Tibial nerve (tissue), 4 donors: ENCODE results near the gene SUMO3. TPM values are rescaled to one million over a fixed set of nuclear protein-coding genes. Genes with fewer than 3 reads are reported as not detected.

Source experiments
- DNase-seq, 2 donors: peaks; one replicate each; pipeline ENCODE4 v3.0.0-alpha.2; 2019; ENCODE audit warnings: low spot score in 2 of 2
- H3K27ac ChIP-seq, 4 donors: fragments of 200-600 bp; sonication (generic) in 3 of 4; one replicate each; pipeline ENCODE4 v1.5.1; 2017 to 2019; ENCODE audit warnings: mild to moderate bottlenecking in 1 of 4
- H3K27me3 ChIP-seq, 2 donors: fragments of 200-600 bp; sonication (generic) in 1 of 2; one replicate each; pipeline versions ENCODE4 v1.5.1 to v1.6.0; 2017 to 2019
- H3K36me3 ChIP-seq, 3 donors: fragments of 200-600 bp; sonication (generic); one replicate each; pipeline ENCODE4 v1.5.1; 2018 to 2019
- H3K4me1 ChIP-seq, 4 donors: fragments of 200-600 bp; sonication (generic) in 3 of 4; one replicate each; pipeline ENCODE4 v1.5.1; 2017 to 2019
- H3K4me3 ChIP-seq, 4 donors: fragments of 200-600 bp; sonication (generic) in 3 of 4; one replicate each; pipeline ENCODE4 v1.5.1; 2017 to 2019; ENCODE audit warnings: mild to moderate bottlenecking in 1 of 4, moderate library complexity in 1 of 4
- H3K9me3 ChIP-seq, 4 donors: fragments of 200-600 bp; sonication (generic) in 3 of 4; one replicate each; pipeline ENCODE4 v1.5.1; 2017 to 2019
- EP300 ChIP-seq, 2 donors: sonication (generic); formaldehyde crosslinking; IDR thresholded peaks; one replicate each; pipeline ENCODE4 v1.6.1; 2017; ENCODE audit warnings: antibody characterized with exemption in 2 of 2, mild to moderate bottlenecking in 1 of 2
- POLR2A ChIP-seq, 2 donors: fragments of 450-650 bp; IDR thresholded peaks; one replicate each; pipeline ENCODE4 v1.6.1; 2017; ENCODE audit warnings: antibody characterized with exemption in 2 of 2, mild to moderate bottlenecking in 2 of 2, moderate library complexity in 2 of 2
- WGBS, 2 donors: methylation state at CpG; one replicate each; pipeline ENCODE4 v1.1.5; 2018; 5-methylcytosine and 5-hydroxymethylcytosine counted together
- total RNA-seq, 4 donors: library from RNA; depleted of rRNA; stranded (reverse); fragments of >200 nt; gene quantifications; one replicate each; pipeline ENCODE4 v1.1.0, GENCODE V29; 2016
- TF ChIP-seq, protein P1 (sequence below), 5 experiments: fragments of 200-600 bp in 3 of 5; fragments of 450-650 bp in 2 of 5; sonication (generic) in 3 of 5; IDR thresholded peaks; one replicate each; pipeline ENCODE4 v1.5.1; 2016 to 2019; ENCODE audit warnings: antibody characterized with exemption in 5 of 5, mild to moderate bottlenecking in 3 of 5, moderate library complexity in 2 of 5

SUMO3 gene
- total RNA-seq, 4 donors from 2014 or later = 59.9 to 70.8 (median 62.1) TPM

DNA sequence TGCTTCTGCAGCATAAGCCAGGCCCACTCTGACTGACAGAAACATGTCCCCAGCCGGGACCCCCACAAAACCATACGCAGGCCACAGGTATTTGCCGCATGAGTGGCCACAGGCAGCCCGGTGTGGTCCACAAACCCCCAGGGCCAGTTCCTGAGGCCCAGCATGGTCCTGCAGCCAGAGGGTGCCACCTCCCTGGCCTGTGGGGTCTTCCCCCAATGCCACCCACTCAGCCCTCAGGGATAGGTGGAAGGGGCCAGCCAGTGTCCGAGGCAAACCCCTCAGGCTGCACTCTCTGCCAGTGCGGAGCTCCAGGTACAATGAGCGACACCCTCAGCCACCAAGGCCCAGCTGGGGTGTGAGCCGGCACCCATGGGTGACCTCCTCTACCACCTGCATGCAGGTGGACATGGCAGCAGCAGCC is 59.7 kb downstream of the SUMO3 start:
- no peaks in the 10 kb centered on the region for H3K36me3 ChIP-seq
- peaks cover 0 to 36% (median 0%) of the 10 kb centered on the region in 4 donors for H3K9me3 ChIP-seq
- no peaks in the 10 kb centered on the region for H3K27me3 ChIP-seq
- H3K4me1 ChIP-seq = no peaks in the 10 kb centered on the region
- WGBS, 2 donors = 90 to 97% methylated on average over 5 to 8 of the region's 8 CpGs
- DNase-seq = no peak
- no peak overlapping the region for H3K27ac ChIP-seq
- TF ChIP-seq POLR2A (IDR thresholded peaks at IDR 0.05) (no peak), EP300 (IDR thresholded peaks at IDR 0.05) (no peak)
- TF ChIP-seq, protein P1, sequence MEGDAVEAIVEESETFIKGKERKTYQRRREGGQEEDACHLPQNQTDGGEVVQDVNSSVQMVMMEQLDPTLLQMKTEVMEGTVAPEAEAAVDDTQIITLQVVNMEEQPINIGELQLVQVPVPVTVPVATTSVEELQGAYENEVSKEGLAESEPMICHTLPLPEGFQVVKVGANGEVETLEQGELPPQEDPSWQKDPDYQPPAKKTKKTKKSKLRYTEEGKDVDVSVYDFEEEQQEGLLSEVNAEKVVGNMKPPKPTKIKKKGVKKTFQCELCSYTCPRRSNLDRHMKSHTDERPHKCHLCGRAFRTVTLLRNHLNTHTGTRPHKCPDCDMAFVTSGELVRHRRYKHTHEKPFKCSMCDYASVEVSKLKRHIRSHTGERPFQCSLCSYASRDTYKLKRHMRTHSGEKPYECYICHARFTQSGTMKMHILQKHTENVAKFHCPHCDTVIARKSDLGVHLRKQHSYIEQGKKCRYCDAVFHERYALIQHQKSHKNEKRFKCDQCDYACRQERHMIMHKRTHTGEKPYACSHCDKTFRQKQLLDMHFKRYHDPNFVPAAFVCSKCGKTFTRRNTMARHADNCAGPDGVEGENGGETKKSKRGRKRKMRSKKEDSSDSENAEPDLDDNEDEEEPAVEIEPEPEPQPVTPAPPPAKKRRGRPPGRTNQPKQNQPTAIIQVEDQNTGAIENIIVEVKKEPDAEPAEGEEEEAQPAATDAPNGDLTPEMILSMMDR (IDR thresholded peaks at IDR 0.05) = no peak
- H3K4me3 ChIP-seq = no peak overlapping the region

DNA sequence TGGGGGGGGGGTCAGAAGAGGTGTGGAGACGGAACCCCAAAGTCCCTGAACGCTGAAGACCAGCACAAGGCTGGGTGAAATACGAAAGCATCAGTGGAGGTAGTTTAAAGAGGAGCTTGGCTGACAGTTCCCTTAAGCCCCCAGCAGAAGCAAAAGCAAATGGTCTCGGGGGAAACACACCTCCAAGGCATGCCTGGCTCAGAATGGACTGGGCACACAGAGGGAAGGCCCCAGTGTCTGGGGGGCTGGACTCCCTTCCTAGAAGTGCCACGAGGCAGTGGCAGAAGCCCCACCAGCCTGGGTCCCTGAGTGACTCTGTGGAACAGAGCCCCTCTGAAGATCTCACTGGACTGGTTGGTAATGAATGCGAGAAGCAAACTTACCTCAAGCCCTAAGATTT is 60.1 kb downstream of the SUMO3 start:
- TF ChIP-seq, protein P1 (IDR thresholded peaks at IDR 0.05) = no peak
- no peak for TF ChIP-seq POLR2A (IDR thresholded peaks at IDR 0.05)
- TF ChIP-seq EP300 (IDR thresholded peaks at IDR 0.05) = no peak
- Histone ChIP-seq H3K4me1 (no peaks in the 10 kb centered on the region), H3K4me3 (no peak overlapping the region), H3K9me3 (peaks cover 0 to 36% (median 0%) of the 10 kb centered on the region in 4 donors), H3K36me3 (no peaks in the 10 kb centered on the region), H3K27ac (no peak overlapping the region), H3K27me3 (no peaks in the 10 kb centered on the region)
- 91% methylated on average over 5 to 6 of the region's 6 CpGs for WGBS, 2 donors
- DNase-seq = no peak

DNA sequence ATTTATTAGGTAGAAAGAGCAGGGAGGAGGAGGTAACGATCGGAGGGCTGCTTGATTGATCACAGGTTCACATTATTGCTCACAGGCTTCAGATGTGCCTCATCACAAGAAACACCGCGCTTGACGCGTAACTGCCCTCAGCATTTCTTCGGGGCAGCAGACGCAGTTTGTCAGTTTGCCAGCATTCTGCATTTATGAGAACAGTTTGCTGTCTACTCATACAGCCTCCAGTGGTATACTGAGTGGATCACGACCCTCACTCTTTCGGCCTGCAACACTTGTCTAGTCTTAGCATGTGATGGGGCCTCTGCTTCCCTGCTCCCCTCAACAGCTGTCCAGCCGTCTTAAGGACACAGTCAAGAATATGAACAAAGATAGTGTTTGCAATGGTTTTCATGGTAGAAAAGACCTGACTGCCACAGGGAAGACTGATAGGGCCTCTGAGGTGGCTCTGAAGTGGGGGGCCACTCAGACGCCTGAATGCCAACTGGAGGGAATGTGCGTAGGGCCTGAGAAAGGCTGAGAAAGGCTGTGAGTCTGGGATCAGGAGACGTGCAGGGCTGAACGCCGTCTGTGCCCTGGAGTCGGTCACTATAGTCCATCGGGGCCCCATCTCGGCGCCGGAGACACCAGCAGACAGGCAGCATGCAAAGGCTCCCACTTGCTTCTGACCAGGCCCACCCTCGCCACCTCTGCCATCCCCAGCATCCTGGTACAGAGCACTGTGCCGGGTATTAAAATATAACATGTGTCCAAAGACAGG is 61.3 kb downstream of the SUMO3 start:
- no peak for TF ChIP-seq EP300 (IDR thresholded peaks at IDR 0.05)
- TF ChIP-seq, protein P1 (IDR thresholded peaks at IDR 0.05) = no peak
- no peak for TF ChIP-seq POLR2A (IDR thresholded peaks at IDR 0.05)
- no peak for DNase-seq
- Histone ChIP-seq H3K36me3 (no peaks in the 10 kb centered on the region), H3K9me3 (peaks cover 0 to 36% (median 0%) of the 10 kb centered on the region in 4 donors), H3K4me1 (no peaks in the 10 kb centered on the region), H3K4me3 (no peak overlapping the region), H3K27me3 (peaks cover 0 to 3% of the 10 kb centered on the region in 2 donors), H3K27ac (no peak overlapping the region)
- WGBS, 2 donors = 88 to 90% methylated on average over 23 of the region's 23 CpGs

Other genes with a start within 250 kb of the SUMO3 start
- gene KRTAP10-4, start 244.3 kb downstream of the SUMO3 start, total RNA-seq = not detected
- gene KRTAP10-5, start 237.5 kb downstream of the SUMO3 start, total RNA-seq = not detected
- not detected for gene KRTAP10-6, start 225.6 kb downstream of the SUMO3 start, total RNA-seq
- gene KRTAP10-7, start 217.5 kb downstream of the SUMO3 start, total RNA-seq = not detected
- not detected for gene KRTAP10-8, start 206.0 kb downstream of the SUMO3 start, total RNA-seq
- not detected for gene KRTAP10-9, start 191.0 kb downstream of the SUMO3 start, total RNA-seq
- gene KRTAP10-10, start 180.7 kb downstream of the SUMO3 start, total RNA-seq = not detected
- not detected for gene KRTAP10-11, start 171.6 kb downstream of the SUMO3 start, total RNA-seq
- gene KRTAP12-4, start 163.4 kb downstream of the SUMO3 start, total RNA-seq = not detected
- gene KRTAP12-3, start 160.1 kb downstream of the SUMO3 start, total RNA-seq = not detected
- not detected for gene KRTAP12-2, start 151.1 kb downstream of the SUMO3 start, total RNA-seq
- gene KRTAP12-1, start 135.9 kb downstream of the SUMO3 start, total RNA-seq = not detected
- gene KRTAP10-12, start 120.9 kb downstream of the SUMO3 start, total RNA-seq = not detected
- not detected for gene TSPEAR, start 106.5 kb downstream of the SUMO3 start, total RNA-seq
- gene UBE2G2, start 16.2 kb downstream of the SUMO3 start, total RNA-seq = 100 to 1,000 TPM in 2 of 4 donors, 10 to 100 TPM in 2; 89.4 to 165 (median 99.3) TPM
- 100 to 1,000 TPM; 175 to 328 (median 234) TPM for gene PTTG1IP, start 55.6 kb upstream of the SUMO3 start, total RNA-seq
- 10 to 100 TPM; 32.7 to 87.3 (median 56.2) TPM for gene ITGB2, start 102.8 kb upstream of the SUMO3 start, total RNA-seq
- 10 to 100 TPM in 2 of 4 donors, 1 to 10 TPM in 2; 3.7 to 19.8 (median 13.3) TPM for gene SLX9, start 122.0 kb upstream of the SUMO3 start, total RNA-seq